KMS-11 (cell line): ENCODE data around the gene NCAM2.

Experiments
- H2AFZ ChIP-seq: fragments of 200-600 bp; sonication (generic); 2 replicates; pipeline ENCODE4 v1.6.1; 2016; ENCODE audit warnings: antibody characterized with exemption, mixed run types, low read depth
- H3K27ac ChIP-seq: fragments of 200-600 bp; sonication (generic); 2 replicates; pipeline ENCODE4 v1.6.1; 2016; ENCODE audit warnings: mild to moderate bottlenecking, mixed run types
- H3K27me3 ChIP-seq: fragments of 200-600 bp; sonication (generic); 2 replicates; pipeline ENCODE4 v1.6.1; 2017; ENCODE audit warnings: mild to moderate bottlenecking, low read depth, mixed run types, moderate library complexity; ENCODE audit not compliant: insufficient read depth
- H3K36me3 ChIP-seq: fragments of 200-600 bp; sonication (generic); 2 replicates; pipeline ENCODE4 v1.6.1; 2017; ENCODE audit warnings: mild to moderate bottlenecking, mixed run types; ENCODE audit not compliant: insufficient read depth
- H3K4me1 ChIP-seq: fragments of 200-600 bp; sonication (generic); 2 replicates; pipeline ENCODE4 v1.6.1; 2016; ENCODE audit warnings: mild to moderate bottlenecking, low read depth, mixed run types; ENCODE audit not compliant: poor library complexity, severe bottlenecking
- H3K4me2 ChIP-seq: fragments of 200-600 bp; sonication (generic); 2 replicates; pipeline ENCODE4 v1.7.0; 2016; ENCODE audit warnings: mild to moderate bottlenecking, mixed run types
- H3K4me3 ChIP-seq: fragments of 200-600 bp; sonication (generic); IDR thresholded peaks from 2 replicates; pipeline ENCODE4 v1.6.1; 2017; ENCODE audit warnings: low read depth, low read length, mixed read lengths; ENCODE audit not compliant: insufficient read depth
- H3K79me2 ChIP-seq: fragments of 200-600 bp; sonication (generic); 2 replicates; pipeline ENCODE4 v1.6.1; 2016; ENCODE audit warnings: low read depth, mixed run types; ENCODE audit not compliant: insufficient read depth
- H3K9ac ChIP-seq: fragments of 200-600 bp; sonication (generic); 2 replicates; pipeline ENCODE4 v1.6.1; 2016; ENCODE audit warnings: mild to moderate bottlenecking, mixed run types
- H4K20me1 ChIP-seq: fragments of 200-600 bp; sonication (generic); 2 replicates; pipeline ENCODE4 v1.6.1; 2016; ENCODE audit warnings: mild to moderate bottlenecking, mixed run types; ENCODE audit not compliant: insufficient read depth
- TF ChIP-seq, protein P1 (sequence below): fragments of 200-600 bp; sonication (generic); conservative IDR thresholded peaks from 2 replicates; pipeline ENCODE4 v1.6.1; 2017; ENCODE audit warnings: low read depth, mild to moderate bottlenecking, antibody characterized with exemption, low read length, moderate library complexity, mixed read lengths

The NCAM2 gene

DNA sequence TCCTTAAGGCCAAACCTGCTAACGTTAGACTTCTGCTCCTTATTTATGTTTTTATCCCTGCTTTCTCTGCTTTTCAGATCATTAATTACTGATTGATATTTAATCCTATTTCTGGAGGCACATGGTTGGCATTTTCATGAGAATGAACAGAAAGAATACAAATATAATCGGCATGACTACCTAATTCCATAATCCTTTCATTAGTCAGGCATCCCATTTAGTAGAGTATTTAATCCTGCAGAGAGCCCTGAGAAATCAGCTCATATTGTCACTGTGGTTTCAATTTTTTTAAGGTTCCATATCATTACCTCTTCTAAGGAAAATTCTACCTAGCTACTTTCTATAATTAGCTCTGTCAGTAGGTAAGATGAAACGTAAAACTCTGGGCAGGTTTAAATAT is 238.8 kb downstream of the NCAM2 start:
- no peak overlapping the region for H2AFZ ChIP-seq
- H3K9ac ChIP-seq: no peak overlapping the region
- no peak overlapping the region for H3K4me3 ChIP-seq
- H3K27ac ChIP-seq: no peak overlapping the region
- H3K27me3 ChIP-seq: no peaks in the 10 kb centered on the region
- H3K4me2 ChIP-seq: no peak overlapping the region
- no peaks in the 10 kb centered on the region for H4K20me1 ChIP-seq
- no peaks in the 10 kb centered on the region for H3K79me2 ChIP-seq
- TF ChIP-seq, protein P1, sequence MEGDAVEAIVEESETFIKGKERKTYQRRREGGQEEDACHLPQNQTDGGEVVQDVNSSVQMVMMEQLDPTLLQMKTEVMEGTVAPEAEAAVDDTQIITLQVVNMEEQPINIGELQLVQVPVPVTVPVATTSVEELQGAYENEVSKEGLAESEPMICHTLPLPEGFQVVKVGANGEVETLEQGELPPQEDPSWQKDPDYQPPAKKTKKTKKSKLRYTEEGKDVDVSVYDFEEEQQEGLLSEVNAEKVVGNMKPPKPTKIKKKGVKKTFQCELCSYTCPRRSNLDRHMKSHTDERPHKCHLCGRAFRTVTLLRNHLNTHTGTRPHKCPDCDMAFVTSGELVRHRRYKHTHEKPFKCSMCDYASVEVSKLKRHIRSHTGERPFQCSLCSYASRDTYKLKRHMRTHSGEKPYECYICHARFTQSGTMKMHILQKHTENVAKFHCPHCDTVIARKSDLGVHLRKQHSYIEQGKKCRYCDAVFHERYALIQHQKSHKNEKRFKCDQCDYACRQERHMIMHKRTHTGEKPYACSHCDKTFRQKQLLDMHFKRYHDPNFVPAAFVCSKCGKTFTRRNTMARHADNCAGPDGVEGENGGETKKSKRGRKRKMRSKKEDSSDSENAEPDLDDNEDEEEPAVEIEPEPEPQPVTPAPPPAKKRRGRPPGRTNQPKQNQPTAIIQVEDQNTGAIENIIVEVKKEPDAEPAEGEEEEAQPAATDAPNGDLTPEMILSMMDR: no peak
- H3K4me1 ChIP-seq: no peaks in the 10 kb centered on the region
- H3K36me3 ChIP-seq: no peaks in the 10 kb centered on the region

DNA sequence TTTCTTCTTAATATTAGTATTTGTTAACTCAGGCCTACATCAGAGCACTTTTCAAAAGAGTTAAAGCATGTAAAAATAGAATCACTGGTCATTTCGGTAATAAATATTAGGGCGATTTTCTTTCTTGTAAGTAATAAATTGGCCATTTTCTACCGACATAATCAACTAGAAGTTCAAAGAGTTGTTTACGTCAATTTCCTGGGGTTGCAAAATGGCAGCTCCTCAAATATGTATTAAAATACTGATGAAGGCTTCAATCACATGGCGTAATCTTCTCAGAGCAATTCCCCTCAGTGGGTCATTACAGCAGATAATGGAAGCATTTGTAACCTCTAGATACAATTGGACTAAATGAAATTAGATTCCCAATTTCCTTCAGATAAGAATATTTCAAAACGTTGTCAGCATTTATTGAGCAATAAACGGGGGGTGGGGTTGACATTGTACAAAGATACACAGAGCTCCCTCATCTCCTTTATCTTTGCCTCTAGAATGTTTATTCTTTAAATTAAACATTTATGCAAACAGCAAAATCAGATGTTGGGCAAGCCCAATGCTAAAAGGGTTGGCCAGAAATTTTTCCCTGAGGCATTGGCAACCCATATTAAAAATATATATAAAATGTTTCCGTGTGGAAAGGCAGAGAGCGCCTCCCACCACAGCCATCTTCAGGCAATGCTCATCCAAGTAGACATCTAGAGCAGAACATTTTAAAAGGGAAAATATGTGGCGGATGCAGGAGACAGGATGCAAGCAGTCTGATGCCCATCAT is 240.6 kb downstream of the NCAM2 start:
- TF ChIP-seq, protein P1: no peak
- H2AFZ ChIP-seq: no peak overlapping the region

DNA sequence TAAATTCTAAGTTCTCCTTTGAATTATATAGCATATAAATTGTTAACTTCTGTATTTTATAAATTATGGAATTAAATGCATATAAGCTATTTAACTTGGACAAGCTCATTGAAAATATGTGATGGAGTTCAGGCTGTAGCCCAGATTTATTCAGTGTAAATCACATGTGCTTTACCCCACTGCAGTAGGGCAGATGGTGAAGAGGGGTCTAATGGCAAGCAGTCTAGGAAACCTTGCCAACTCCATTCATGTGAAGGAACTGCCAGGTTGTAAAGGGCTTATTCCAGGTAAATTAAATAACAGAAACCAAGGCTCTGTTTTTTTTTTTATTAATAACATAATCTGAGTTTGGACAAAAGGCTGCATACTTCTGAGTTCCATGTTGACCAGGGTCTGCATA is 243.2 kb downstream of the NCAM2 start:
- no peaks in the 10 kb centered on the region for H3K36me3 ChIP-seq
- TF ChIP-seq, protein P1: no peak
- H3K27ac ChIP-seq: no peak overlapping the region
- H4K20me1 ChIP-seq: no peaks in the 10 kb centered on the region
- H2AFZ ChIP-seq: no peak overlapping the region
- no peak overlapping the region for H3K9ac ChIP-seq
- H3K4me3 ChIP-seq: no peak overlapping the region
- H3K4me2 ChIP-seq: no peak overlapping the region
- no peaks in the 10 kb centered on the region for H3K27me3 ChIP-seq
- no peaks in the 10 kb centered on the region for H3K4me1 ChIP-seq
- H3K79me2 ChIP-seq: no peaks in the 10 kb centered on the region

More for the DNA sequence above, 240.6 kb downstream of the NCAM2 start:
- Histone ChIP-seq H3K4me1 (no peaks in the 10 kb centered on the region), H4K20me1 (no peaks in the 10 kb centered on the region), H3K4me3 (no peak overlapping the region), H3K4me2 (no peak overlapping the region), H3K27ac (no peak overlapping the region), H3K36me3 (no peaks in the 10 kb centered on the region), H3K9ac (no peak overlapping the region), H3K79me2 (no peaks in the 10 kb centered on the region), H3K27me3 (no peaks in the 10 kb centered on the region)

DNA sequence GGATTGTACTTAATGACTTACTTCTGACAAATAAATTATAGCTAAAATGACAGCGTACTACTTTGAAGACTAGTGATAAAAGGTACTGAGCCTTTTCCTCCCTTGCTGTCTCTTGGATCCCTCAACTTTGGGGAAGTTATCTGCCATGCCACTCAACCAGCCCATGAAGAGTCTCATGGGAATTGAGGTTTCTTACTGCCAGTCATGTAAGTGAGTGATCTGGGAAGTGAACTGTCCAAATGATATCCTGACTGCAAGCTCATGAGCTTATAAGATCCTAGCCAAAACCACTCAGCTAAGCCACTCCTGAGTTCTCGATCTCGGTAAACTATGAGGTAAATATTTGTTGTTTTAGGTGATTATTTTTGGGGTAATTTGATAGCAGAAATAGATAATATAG is 247.8 kb downstream of the NCAM2 start:
- H3K4me3 ChIP-seq: no peak overlapping the region
- H3K27me3 ChIP-seq: no peaks in the 10 kb centered on the region
- no peaks in the 10 kb centered on the region for H3K79me2 ChIP-seq
- TF ChIP-seq, protein P1: no peak
- H3K9ac ChIP-seq: no peak overlapping the region
- H4K20me1 ChIP-seq: no peaks in the 10 kb centered on the region
- no peak overlapping the region for H3K27ac ChIP-seq
- H3K4me2 ChIP-seq: no peak overlapping the region
- no peaks in the 10 kb centered on the region for H3K4me1 ChIP-seq
- H3K36me3 ChIP-seq: no peaks in the 10 kb centered on the region
- no peak overlapping the region for H2AFZ ChIP-seq
